Tibial nerve (tissue), 3 donors: ENCODE measurements around the gene LCT.

Experiments used
- POLR2A ChIP-seq, 2 donors: fragments of 450-650 bp; IDR thresholded peaks; one replicate each; pipeline ENCODE4 v1.6.1; 2017; ENCODE audit warnings: antibody characterized with exemption in 2 of 2, mild to moderate bottlenecking in 2 of 2, moderate library complexity in 2 of 2
- TF ChIP-seq, protein P1 (sequence below), 5 experiments: fragments of 200-600 bp in 3 of 5; fragments of 450-650 bp in 2 of 5; sonication (generic) in 3 of 5; IDR thresholded peaks; one replicate each; pipeline ENCODE4 v1.5.1; 2016 to 2019; ENCODE audit warnings: antibody characterized with exemption in 5 of 5, mild to moderate bottlenecking in 3 of 5, moderate library complexity in 2 of 5

DNA sequence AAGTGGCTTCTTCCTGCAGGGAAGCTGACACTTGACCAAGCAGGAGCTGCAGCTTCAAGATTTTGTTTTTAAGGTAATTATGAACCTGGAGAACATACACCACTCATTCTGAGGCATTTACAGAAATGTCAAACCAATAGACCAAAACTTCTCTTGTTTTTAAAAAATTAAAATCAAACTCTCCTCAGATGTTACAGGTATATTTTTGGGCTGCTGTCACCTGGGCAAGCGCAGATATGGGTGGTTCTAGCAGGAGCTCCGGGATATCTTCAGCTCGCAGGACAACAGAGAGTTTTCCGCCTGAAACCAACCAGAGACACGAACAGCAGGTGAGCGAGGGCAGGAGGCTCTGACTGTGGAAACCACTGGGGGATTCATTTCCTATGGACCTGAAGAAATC lies 4.1 kb downstream of the LCT start:
- TF ChIP-seq, protein P1, sequence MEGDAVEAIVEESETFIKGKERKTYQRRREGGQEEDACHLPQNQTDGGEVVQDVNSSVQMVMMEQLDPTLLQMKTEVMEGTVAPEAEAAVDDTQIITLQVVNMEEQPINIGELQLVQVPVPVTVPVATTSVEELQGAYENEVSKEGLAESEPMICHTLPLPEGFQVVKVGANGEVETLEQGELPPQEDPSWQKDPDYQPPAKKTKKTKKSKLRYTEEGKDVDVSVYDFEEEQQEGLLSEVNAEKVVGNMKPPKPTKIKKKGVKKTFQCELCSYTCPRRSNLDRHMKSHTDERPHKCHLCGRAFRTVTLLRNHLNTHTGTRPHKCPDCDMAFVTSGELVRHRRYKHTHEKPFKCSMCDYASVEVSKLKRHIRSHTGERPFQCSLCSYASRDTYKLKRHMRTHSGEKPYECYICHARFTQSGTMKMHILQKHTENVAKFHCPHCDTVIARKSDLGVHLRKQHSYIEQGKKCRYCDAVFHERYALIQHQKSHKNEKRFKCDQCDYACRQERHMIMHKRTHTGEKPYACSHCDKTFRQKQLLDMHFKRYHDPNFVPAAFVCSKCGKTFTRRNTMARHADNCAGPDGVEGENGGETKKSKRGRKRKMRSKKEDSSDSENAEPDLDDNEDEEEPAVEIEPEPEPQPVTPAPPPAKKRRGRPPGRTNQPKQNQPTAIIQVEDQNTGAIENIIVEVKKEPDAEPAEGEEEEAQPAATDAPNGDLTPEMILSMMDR (IDR thresholded peaks at IDR 0.05): no peak
- no peak for TF ChIP-seq POLR2A (IDR thresholded peaks at IDR 0.05)
